NCI-H510A treated with DMSO at 0.1 percent for 48 hours (cell line): ENCODE results near the gene FOXO3B.
"Not testable (repeated sequence)": the region's sequence is repeated elsewhere in the genome, so short reads cannot be mapped to it uniquely, and the experiment has no call there.

ENCODE experiments used
- DNase-seq: peaks from one replicate; lab custom pipeline; 2025; lab: John Stamatoyannopoulos, UW

The FOXO3B gene

DNA sequence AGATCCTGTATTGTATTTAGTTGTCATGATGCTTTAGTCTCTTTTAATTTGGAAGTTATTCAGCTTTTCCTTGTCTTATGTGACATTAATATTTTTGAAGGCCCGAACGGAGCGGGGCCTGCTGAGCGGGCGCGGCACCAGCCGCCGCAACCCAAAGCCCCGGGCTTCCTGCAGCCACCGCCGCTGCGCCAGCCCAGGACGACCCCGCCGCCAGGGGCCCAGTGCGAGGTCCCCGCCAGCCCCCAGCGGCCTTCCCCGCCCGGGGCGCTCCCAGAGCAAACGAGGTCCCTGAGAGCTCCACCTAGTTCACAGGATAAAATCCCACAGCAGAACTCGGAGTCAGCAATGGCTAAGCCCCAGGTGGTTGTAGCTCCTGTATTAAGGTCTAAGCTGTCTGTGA is 32.0 kb downstream of the FOXO3B start:
- not testable (repeated sequence) for DNase-seq

DNA sequence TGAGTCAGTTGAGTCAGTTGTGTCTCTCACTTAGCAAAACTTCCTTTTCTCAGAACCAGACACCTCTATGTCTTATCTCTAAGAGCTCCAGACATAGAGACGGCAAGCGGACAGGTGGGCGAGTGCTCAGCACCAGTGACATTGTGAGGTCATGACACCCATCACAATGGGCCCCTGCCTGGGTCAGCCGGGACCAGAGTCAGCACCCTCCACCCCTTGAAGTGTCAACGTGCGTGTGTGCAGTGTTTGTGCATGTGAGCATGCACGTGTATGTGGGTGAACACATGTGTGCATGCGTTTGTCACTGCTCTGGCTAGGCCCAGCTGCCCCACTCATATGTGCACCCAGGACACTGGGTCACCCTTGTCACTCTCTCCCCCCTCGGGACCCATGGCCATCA is 37.8 kb downstream of the FOXO3B start, which contains the start of gene TBC1D28:
TSS of gene TBC1D28 (minus strand) at position 101 of the 400 bp plus-strand sequence. CDS start 3,039 bp downstream, outside the sequence.
- DNase-seq = not testable (repeated sequence)

DNA sequence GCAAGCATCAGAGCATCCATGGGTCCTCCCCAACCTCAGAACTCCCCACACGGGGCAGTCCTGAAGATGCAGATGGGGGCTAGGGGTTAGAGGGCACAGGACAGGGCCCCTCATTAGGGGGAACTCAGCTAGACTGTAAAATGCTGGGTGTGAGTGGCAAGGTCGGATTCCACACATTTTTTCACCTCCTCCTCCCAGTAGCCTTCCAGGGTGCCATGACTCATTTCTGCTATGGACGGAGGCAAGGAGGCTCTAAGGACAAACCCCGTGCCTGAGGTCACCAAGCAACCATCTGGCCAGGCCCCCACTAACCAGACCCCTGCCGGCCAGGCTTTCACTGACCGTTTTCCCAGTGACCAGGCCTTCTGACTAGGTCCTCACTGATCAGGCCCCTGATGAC is 39.0 kb downstream of the FOXO3B start:
- DNase-seq = not testable (repeated sequence)

DNA sequence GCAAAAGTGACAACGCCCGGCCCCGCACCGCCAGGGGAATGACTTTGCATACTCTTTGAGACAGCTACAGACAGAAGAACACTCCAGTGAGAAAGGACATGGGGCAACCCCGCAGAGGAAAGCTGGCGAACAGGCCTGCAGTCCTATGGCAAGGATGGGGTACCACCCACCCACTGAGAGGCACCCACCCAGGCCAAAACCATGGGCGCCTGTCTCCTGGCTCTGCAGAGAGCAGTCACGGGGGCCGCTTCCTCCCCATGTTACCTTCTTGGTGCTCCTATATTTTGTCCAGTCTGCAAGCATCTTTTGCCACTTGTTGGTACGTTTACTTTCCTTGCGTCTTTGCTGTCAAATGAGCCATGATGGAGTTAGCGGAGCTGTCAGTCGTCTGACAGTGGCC is 43.8 kb downstream of the FOXO3B start:
- DNase-seq = not testable (repeated sequence)

DNA sequence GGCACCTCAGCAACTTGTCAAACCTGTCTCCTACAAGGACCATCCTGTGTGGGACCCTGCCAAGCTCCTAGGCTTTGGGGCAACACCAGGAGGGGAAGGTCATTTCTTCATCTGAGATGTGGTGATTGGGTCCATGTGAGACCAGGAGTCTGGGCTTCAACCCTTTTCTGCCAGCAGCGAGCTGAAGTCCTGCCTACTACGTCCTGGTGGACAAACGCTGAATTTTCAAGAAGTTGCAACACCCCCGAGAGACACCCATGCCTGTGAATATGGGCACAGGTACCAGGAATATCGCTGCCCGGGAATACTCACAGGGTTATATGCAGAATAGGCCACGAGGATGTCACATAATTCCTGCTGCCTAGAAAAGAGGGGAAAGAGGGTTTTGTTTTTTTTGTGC is 45.9 kb downstream of the FOXO3B start:
- DNase-seq = not testable (repeated sequence)

DNA sequence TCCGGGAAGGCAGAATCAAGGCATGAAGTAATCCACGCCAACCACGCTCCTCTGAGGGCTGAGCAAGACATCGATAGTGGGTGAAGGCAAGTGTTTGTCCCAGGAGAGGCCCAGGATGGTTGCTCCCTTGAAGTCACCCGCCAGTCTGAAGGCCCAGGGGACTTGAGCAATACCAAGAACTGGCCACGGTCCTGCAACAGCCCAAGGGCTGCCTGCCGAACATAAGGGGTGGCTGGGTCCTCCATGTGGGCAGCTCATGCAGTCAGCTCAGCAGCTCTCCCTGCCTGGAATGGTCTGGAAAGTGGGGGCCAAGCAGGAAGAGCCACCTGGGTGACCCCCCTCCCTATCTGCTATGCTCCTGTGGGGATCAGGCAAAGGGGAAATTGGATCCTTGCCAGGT is 46.3 kb downstream of the FOXO3B start:
- not testable (repeated sequence) for DNase-seq

DNA sequence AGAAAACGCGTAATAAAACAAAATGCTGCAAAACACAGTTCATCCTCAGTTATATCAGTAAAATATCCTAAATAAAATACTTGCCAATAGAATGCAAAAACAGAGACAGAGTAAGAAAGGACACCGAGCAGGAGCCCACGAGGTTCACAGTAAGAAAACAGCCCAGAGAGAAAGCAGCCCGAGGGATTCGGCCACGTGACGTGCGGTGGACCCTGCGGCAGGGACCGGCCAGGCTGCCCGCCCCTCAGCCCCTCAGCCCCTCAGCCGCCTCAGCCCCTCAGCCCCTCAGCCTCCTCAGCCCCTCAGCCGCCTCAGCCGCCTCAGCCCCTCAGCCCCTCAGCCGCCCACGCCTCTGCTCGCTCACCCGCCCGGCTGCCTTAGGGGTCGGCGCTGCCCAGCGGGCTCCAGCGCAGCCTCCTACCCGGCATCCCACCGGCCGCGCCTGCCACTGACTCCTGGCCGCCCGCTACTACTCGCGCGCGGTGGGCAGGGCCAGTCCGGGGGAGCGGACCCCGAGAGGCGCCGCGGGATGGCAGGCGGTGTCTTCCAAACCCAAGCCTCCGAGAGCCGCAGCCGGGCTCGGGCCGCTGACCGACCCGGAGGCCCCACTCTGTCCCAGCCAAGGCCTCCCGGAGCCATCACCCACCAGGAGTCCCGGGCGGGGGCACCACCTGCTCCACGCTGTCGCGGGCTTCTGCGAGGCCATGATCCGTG is 47.4 kb downstream of the FOXO3B start:
- DNase-seq = not testable (repeated sequence)
